Measurements from ENCODE around the gene DNAAF1.
"Not testable (repeated sequence)": the region's sequence is repeated elsewhere in the genome, so short reads cannot be mapped to it uniquely, and the experiment has no call there.

DNAAF1 gene

DNA sequence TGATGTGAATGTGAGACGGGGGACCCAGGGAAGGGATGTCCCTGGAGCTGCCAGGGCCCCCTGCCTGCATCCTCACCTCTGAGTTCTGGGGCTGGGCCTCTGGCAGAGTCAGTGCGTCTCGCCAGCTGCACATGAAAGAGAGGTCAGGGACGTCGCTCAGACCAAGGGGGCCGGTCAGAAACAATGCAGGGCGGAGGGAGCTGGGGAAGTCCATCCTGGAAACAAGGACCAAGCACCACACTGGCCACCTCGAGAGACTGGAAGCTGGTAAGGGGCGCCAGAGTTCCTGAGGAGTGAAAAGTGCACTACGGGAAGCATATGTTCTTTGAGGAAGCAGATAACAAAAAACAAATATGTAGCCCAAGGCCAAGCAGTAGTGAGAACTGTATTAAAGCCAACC is 39.7 kb downstream of the DNAAF1 start:
- no peak for DNase-seq

DNA sequence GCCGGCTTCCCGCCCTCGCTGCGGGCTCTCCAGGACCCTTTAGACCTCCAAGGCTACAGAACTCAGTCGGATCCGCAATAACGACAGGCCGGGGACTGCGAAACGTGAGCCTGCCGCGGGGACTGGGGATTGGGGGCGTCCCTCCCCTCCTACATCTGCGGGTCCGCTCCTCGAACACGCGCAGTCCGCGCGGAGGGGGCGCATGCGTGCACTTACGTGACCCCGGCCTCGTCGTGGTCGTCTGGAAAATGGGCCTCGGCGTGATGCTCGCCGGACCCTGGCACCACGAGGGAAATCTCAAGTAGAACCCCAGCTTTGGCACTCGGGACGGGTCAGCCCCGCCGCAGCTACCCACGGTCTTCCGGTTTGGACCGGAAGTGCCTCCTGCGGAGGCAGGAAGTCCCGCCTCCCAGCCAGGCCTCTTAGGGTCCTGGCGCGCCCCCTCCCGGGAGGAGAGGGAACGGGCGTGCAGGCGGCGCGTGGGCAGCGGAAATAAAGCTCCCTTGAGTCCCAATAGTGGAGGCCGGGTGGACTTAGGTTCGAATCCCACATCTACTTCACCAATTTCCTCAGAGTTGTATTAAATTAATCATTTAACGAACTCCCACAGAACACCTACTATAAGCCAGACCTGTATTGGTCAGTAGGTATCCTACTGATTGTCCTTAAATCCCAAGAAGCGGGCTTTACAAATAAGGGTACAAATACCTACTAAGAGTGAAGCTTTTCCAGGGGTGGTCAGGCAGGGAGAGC is 41.8 kb downstream of the DNAAF1 start, which contains the start of gene TAF1C:
Gene TAF1C (minus strand): TSS at position 373 of the 753 bp plus-strand sequence. CDS start 2,069 bp downstream, outside the sequence.
- peak; percentile 98 for DNase-seq

- no peak for DNase-seq
Measured at GRCh38 chr16:84190731-84191388, 45.8 kb downstream of the DNAAF1 start, which contains the start of gene ADAD2. Gene ADAD2, plus strand, starts transcription at chr16:84191157. Its CDS starts 74 bp downstream, at chr16:84191231.

GRCh38 chr16:84191466-84191865 is 46.4 kb downstream of the DNAAF1 start:
- DNase-seq = no peak

DNA sequence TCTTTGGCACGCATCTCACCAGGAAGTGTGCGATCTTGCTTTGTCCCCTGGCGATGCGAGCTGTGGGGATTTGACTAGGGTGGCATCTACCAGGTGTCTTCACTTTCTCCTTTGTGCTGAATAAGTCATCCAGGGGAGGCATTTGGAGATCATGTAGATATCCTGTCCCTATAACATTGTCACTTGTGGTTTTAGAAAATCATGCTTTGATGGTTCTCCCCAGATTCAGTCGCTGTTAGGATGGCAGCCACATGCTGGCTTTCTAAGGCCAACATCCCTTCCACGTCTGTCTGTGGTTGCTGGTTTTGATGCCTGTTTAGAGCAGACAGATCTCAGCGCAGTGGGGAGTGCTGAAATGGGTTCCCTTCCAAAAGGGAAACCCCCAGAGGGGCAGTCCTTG is 48.4 kb downstream of the DNAAF1 start:
- no peak for DNase-seq

DNA sequence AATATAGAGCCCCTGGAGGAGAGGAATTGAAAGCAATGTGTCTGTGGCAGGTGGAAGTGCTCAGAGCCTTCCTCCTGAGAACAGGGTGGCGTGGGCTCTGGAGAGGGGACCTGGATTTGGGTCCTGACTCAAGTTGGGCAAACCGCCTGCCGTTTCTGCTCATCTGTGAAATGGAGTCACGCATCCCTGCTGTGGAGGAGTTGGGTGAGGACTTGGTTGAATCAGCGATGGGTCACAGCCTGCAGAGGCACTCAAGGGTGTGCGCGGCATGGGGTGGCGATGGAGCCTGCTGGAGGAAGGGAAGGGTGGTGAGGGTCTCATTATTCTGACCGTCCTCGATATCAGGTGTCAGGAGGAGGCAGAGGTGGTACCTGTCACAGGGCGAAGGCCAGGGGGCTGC is 48.9 kb downstream of the DNAAF1 start:
- no peak for DNase-seq

DNA sequence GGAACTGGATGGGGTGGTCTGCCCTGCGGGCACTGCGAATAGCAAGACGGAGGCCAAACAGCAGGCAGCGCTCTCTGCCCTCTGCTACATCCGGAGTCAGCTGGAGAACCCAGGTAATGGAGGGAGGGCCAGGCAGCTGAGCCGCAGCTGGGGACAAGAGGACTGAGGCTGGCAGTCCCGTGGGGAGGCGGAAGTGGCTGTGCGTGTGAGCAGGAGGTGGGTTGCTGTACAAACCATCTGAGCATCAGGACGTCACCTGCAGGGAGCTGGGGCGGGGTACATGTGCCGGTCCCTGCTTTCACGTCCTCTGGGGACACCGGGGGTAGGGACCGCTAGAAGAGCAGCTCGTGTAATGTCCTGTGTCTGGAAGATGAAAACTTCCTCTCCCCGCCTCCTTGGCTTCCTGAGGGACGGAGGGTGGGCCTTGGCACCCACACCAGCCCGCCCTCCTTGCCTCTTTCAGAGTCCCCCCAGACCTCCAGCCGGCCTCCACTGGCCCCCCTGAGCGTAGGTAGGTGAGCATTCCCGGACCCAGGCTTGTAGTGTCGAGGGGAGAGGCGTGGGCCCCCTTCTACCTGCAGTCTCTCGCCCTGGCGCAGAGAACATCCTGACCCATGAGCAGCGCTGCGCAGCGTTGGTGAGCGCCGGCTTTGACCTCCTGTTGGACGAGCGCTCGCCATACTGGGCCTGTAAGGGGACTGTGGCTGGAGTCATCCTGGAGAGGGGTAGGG is 49.5 kb downstream of the DNAAF1 start:
- DNase-seq = peak; percentile 75

DNA sequence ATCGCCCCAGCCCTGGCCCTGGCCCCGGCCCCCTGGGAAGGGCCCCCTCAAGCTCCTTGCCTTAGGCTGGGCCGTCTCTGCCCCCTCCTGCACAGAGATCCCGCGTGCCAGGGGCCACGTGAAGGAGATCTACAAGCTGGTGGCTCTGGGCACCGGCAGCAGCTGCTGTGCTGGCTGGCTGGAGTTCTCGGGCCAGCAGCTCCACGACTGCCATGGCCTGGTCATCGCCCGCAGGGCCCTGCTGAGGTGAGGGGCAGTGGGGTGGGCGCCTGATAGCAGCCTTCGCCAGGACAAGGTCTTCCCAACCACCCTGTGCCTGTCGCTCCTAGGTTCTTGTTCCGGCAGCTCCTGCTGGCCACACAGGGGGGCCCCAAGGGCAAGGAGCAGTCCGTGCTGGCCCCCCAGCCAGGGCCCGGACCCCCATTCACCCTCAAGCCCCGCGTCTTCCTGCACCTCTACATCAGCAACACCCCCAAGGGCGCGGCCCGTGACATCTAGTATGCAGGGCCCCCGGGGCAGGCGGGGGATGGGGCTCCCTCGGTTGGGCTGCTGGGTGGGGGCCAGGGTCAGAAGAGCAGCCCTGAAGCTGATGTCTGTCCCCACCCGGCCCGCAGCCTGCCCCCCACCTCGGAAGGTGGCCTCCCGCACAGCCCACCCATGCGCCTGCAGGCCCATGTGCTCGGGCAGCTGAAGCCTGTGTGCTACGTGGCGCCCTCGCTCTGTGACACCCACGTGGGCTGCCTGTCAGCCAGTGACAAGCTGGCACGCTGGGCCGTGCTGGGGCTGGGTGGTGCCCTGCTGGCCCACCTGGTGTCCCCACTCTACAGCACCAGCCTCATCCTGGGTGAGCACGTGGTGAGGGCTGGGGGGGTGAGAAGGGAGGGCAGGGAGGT is 50.3 kb downstream of the DNAAF1 start:
- no peak for DNase-seq

- no peak for DNase-seq
Measured at GRCh38 chr16:84196101-84196500, 51.0 kb downstream of the DNAAF1 start.

GRCh38 chr16:84196727-84197394 is 51.8 kb downstream of the DNAAF1 start:
- no peak for DNase-seq

GRCh38 chr16:84197466-84198128 is 52.5 kb downstream of the DNAAF1 start:
- DNase-seq = no peak

DNA sequence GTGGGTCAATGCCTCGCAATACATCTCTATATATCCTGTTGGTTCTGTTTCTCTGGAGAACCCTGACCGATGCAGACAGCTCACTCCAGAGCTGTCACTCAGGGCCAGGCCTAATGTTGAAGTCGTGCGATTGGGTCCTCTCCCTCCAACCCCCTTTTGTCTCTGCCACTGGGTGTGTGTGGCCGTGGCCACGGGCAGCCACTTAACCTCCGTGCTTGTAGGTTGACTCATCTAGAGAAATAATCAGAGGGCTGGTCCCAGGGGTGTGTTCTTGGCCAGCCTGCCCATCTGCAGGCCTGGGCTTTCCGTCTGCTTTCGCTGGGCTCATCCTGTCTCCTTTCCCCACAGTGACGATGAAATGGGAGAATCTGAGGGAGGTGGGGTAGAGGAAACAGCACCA is 53.3 kb downstream of the DNAAF1 start:
- no peak for DNase-seq

GRCh38 chr16:84199097-84199496 is 54.0 kb downstream of the DNAAF1 start:
- no peak for DNase-seq

DNA sequence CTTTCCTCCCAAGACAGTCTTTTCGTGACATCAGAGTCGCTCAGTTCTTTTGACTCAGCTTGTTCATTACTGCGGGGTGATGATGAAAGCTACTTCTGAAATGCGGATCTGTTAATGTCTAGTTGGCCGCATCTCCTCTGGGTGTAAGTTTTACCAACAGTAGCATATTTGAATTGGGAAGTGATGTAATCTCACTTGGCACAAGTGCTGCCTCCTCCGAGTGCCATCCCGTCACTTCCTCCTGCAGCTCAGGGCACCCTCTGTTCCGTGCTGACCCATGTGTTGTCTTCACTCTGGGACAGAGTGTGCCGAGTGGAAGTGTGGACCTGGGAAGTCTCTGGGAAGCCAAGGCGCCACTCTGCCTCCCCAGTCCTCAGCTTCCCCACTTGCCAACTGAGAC is 54.8 kb downstream of the DNAAF1 start:
- DNase-seq = no peak

DNA sequence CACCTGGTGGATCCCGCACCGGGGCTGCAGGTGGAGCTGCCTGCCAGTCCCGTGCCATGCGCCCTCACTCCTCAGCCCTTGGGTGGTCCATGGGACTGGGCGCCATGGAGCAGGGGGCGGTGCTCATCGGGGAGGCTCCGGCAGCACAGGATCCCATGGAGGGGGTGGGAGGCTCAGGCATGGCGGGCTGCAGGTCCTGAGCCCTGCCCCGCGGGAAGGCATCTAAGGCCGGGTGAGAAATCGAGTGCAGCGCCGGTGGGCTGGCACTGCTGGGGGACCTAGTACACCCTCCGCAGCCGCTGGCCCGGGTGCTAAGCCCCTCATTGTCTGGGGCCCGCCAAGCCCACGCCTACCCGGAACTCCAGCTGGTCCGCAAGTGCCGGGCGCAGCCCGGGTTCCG is 59.4 kb downstream of the DNAAF1 start:
- not testable (repeated sequence) for DNase-seq

DNA sequence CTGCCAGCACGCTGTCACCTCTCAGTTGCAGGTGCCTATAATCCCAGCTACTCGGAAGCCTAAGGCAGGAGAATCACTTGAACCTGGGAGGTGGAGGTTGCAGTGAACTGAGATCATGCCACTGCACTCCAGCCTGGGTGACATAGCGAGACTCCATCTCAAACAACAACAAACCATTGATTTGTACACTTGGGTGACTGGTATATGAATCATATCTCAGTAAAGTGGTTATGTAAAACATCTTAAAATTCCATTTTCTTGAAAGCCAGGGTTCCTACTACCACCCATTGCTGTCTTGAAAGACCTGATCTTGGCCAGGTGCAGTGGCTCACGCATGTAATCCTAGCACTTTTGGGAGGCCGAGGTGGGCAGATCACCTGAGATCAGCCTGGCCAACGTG is 60.0 kb downstream of the DNAAF1 start:
- DNase-seq = not testable (repeated sequence)

DNA sequence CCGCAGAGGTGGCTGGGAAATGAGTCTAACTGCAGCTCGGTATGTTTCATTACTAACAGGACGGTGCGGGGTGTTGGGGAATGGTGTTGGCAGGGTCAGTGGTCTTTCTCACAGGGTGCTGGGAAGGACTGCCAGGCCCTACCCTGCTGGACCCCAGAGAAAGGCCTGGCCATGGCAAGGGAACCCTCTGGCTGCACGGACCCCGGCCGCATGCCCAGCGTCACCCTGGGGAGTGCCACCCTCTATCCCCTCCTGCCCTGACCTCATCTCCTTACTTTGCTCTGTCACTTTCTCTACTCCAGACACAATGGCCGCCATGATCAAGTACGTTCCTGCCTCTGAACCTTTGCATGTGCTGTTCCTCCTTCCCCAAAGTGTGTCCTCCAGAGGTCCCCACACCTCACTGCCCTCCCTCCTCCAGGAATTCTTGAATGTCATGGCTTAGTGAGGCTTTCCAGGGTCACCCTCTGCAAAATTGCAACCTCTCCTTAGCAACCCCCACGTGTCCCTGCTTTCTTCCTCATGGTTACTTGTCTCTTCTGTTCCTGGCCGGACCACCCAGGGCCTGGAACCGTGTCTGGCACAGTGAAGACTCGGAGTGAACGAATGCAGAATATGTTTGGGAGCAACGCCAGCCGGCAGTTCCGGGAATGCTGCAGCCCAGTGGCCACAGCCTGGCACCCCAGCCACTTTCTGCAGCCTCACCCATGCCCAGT is 61.0 kb downstream of the DNAAF1 start:
- no peak for DNase-seq

- no peak for DNase-seq
Measured at GRCh38 chr16:84207251-84207650, 62.1 kb downstream of the DNAAF1 start.

GRCh38 chr16:84207879-84208278 is 62.8 kb downstream of the DNAAF1 start:
- DNase-seq = no peak

- no peak for DNase-seq
Measured at GRCh38 chr16:84209989-84210388, 64.9 kb downstream of the DNAAF1 start.

DNA sequence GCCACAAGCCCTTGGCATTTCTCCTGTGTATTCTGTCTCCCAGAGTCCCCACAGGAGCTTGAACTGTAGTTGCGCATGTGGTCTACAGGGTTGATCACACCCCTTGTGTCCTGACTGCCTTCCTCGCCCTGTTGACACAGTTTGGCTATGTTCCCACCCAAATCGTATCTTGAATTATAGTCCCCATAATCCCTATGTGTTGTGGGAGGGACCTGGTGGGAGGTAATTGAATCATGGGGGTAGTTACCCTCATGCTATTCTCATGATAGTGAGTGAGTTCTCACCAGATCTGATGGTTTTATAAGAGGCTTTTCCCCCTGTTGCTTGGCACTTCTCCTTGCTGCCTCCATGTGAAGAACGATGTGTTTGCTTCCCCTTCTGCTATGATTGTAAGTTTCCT is 67.0 kb downstream of the DNAAF1 start:
- DNase-seq = no peak

Data from eye (tissue), 1 donor.